HL-60/S4 (cell line): ENCODE results near the gene UBA7.
"Not testable (repeated sequence)": the region's sequence is repeated elsewhere in the genome, so short reads cannot be mapped to it uniquely, and the experiment has no call there.

Experiments
- in situ Hi-C: fragments of 300-500 bp; cut with MboI; formaldehyde crosslinking; loops from 2 replicates; pipeline ENCODE4 v1.14.3; 2022; ENCODE audit warnings: low sequenced_read_pairs

Gene UBA7

GRCh38 chr3:49813497-49814174 lies at the start of gene UBA7:
UBA7 (minus strand) TSS chr3:49813953; CDS start chr3:49813787, 166 bp downstream.
- in situ Hi-C loops = no loop called here

GRCh38 chr3:49859576-49860305 lies 46.0 kb upstream of the UBA7 start:
- in situ Hi-C loops = no loop called here

GRCh38 chr3:49856181-49857005 lies 42.6 kb upstream of the UBA7 start, which contains the start of gene TRAIP:
TRAIP (minus strand) TSS chr3:49856564; CDS start chr3:49856453, 111 bp downstream.
- in situ Hi-C loops = no loop called here

GRCh38 chr3:49855662-49856061 lies 41.9 kb upstream of the UBA7 start:
- in situ Hi-C loops = no loop called here

GRCh38 chr3:49845694-49846093 lies 31.9 kb upstream of the UBA7 start:
- in situ Hi-C loops = no loop called here

- in situ Hi-C loops = no loop called here
These were observed 30.9 kb upstream of the UBA7 start for GRCh38 chr3:49844464-49845183.

- in situ Hi-C loops = no loop called here
These were observed 29.2 kb upstream of the UBA7 start for GRCh38 chr3:49842843-49843517.

- in situ Hi-C loops = no loop called here
These were observed 28.1 kb upstream of the UBA7 start for GRCh38 chr3:49841806-49842205.

GRCh38 chr3:49841126-49841696 lies 27.5 kb upstream of the UBA7 start:
- in situ Hi-C loops = no loop called here

GRCh38 chr3:49840388-49840787 lies 26.6 kb upstream of the UBA7 start:
- in situ Hi-C loops = no loop called here

GRCh38 chr3:49839193-49839809 lies 25.5 kb upstream of the UBA7 start:
- in situ Hi-C loops = no loop called here

GRCh38 chr3:49831341-49831740 lies 17.6 kb upstream of the UBA7 start:
- in situ Hi-C loops = no loop called here

- in situ Hi-C loops = no loop called here
These were observed 12.3 kb upstream of the UBA7 start for GRCh38 chr3:49826016-49826415.

GRCh38 chr3:49823131-49823530 lies 9.4 kb upstream of the UBA7 start:
- in situ Hi-C loops = not testable (repeated sequence)

- in situ Hi-C loops = no loop called here
These were observed 747 bp downstream of the UBA7 start for GRCh38 chr3:49812916-49813496.

GRCh38 chr3:49807431-49808114 lies 6.2 kb downstream of the UBA7 start:
- in situ Hi-C loops = no loop called here

GRCh38 chr3:49806850-49807249 lies 6.9 kb downstream of the UBA7 start:
- in situ Hi-C loops = no loop called here

- in situ Hi-C loops = no loop called here
These were observed 7.7 kb downstream of the UBA7 start for GRCh38 chr3:49805897-49806701.
